Fibroblast of skin of left quadriceps (primary cell): Measurements from ENCODE around the gene C2CD3.
"Not testable (repeated sequence)": the region's sequence is repeated elsewhere in the genome, so short reads cannot be mapped to it uniquely, and the experiment has no call there.

Experiments
- DNase-seq, 2 experiments: peaks; one replicate each; pipeline ENCODE4 v3.0.0-alpha.2; 2013; ENCODE audit warnings: low read depth in 2 of 2

The C2CD3 gene

GRCh38 chr11:74004759-74005615, 165.8 kb downstream of the C2CD3 start:
- DNase-seq, result no peak

GRCh38 chr11:74004046-74004695, 166.6 kb downstream of the C2CD3 start:
- no peak for DNase-seq

DNA sequence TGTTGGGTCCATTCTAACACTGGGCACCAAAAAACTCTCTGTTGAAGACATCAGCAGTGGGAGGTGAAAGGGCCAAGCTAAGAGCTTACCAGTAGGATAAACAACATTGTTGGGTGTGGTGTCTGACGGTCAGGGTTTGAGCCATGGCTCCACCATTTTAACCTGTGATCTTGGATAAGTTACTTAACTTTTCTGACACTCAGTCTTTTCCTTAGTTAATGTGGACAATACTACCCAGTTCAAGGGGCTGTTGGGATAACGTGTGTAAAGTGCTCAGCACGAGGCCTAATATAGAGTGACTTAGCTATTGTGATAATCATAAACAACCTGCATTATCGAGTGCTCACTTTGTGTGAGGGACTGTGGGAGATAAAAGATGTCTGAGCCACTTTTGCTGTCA, 168.0 kb downstream of the C2CD3 start:
- DNase-seq, result no peak

DNA sequence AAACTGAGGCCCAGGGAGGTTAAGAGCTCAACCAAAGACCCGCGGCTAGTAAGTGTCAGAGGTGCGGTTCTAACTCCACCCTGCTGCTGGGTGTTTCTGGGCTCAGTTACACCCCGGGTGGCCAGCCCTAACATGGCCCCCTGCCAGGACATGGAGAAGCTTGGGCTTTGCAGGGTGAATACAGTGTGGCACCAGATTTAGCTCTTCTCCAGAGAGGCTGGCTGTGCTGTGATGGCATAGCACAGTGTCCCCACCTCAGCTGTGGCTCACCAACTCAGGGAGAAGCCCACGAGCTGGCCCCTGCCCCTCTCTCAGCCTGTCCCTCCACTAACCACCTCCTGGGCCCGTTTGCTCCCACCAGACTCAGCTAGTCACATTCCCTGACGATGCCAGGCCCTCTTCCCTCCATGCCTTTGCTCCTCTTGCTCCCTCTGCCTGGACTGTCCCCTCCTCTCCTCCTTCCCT, 168.9 kb downstream of the C2CD3 start:
- DNase-seq, result no peak

DNA sequence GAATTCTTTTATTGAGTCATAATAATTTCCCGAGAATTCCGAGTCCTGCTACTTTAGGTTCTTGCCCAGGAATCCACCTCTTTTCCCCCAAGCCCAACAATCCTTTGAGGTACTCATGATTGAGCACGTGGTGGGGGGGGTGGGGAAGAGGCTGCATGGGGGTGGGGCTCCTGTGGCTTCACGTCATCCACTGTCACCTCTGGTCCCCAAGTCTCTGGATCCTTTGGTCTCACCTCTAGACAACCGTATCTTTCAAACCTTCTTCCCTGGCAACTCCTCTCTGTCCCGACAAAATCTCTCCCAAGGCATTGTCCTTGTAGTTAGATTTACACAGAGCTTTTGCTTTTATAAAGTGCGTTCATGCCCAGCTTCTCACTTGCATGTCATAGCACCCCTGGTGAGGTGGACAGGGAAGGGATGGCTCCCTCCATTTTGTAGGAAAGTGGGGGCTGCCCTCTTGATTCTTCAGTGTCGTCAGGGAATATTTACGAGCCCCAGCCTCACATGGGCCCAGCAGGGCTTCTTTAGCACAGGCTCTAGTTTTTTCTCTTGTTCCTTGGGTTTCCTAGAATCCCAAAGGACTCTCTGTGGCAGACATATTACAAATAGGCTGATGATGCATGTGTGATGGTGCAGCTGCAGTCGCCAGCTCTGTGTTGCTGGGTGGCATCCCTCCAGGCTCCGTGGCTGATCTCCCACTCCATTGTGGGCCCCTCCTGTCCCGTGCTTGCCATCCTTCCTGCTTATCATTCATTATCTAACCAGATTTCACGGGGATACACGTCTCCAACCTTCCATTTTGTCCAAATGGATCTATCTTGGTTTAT, 170.3 kb downstream of the C2CD3 start:
- DNase-seq, result no peak

DNA sequence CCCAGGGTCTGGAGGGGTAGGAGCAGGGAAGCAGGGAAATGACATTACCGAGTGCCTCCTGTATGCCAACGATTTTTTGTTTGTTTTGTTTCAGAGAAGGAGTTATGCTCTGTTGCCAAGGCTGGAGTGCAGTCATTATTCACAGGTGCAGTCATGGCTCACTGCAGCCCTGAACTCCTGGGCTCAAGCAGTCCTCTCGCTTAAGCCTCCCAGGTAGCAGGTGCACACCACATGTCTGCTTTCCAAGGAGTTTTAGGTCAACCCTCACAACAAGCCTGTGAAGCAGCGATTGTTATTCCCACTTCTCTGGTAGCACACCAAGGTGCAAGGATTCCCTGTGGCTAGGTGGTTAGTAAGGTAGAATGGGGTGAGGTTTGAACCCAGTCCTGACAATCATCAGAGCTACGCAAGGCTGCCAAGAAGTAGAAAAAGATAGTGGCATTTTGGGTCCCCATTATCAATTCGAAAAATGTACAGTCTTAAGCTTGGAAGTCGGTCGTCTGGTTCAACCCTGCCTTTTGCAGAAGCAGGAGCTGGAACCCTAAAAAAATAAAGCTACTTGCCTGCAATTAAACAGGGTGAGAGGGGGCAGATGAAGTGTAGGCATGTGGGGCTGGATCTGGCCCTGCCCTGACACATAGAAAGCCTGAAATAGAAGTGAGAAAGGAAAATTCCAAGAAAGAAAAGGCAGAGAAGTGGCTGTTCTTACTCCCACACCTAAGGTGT, 171.1 kb downstream of the C2CD3 start:
- no peak for DNase-seq

DNA sequence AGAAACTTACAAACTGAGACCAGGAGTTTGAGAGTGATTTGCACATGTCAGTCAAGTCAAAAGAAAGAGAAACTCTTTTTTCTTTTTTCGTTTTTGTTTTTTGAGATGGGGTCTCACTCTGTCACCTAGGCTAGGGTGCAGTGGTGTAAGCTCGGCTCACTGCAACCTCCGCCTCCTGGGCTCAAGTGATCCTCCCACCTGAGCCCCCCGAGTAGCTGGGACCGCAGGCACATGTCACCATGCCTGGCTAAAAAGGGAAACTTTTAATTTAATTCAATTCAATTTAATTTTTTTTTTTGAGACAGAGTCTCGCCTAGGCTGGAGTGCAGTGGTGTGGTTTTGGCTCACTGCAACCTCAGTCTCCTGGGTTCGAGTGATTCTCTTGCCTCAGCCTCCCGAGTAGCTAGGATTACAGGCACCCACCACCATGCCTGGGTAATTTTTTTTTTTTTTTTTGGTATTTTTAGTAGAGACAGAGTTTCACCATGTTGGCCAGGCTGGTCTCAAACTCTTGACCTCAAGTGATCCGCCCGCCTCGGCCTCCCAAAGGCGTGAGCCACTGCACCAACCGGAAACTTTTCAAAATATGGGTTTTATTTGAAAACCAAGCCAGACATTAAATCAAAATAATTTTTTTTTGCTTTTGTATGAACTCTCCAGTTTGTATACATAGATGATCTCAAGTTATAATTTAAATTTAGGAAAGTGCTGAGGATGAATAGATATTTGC, 171.8 kb downstream of the C2CD3 start:
- no peak for DNase-seq

- no peak for DNase-seq
These were observed 173.6 kb downstream of the C2CD3 start for GRCh38 chr11:73997120-73997770.

DNA sequence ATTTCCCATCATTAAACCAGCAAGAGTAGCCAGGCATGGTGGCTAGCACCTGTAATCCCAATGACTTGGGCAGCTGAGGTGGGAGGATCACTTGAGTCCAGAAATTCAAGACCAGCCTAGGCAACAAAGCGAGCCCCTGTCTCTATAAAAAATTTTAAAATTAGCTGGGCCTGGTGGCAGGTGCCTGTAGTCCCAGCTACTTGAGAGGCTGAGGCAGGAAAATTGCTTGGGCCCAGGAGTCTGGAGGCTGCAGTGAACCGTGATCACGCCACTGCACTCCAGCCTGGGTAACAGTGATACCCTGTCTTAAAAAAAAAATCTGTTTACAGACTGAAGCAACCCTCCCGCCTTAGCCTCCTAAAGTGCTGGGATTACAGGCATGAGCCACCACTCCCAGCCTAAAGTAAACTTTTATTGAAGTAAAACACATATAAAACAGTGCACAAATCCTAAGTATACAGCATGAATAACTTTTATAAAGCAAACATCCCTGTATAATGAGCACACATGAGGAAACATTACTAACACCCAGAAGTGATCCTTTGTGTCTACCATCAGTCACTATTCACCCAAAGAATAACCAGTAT, 174.5 kb downstream of the C2CD3 start:
- no peak for DNase-seq

- DNase-seq, result no peak
These were observed 175.1 kb downstream of the C2CD3 start for GRCh38 chr11:73995731-73996130.

- DNase-seq, result no peak
These were observed 175.6 kb downstream of the C2CD3 start for GRCh38 chr11:73995247-73995646.

- DNase-seq, result no peak
These were observed 179.3 kb downstream of the C2CD3 start for GRCh38 chr11:73991471-73992006.

- no peak for DNase-seq
These were observed 180.1 kb downstream of the C2CD3 start for GRCh38 chr11:73990730-73991129.

- no peak for DNase-seq
These were observed 181.6 kb downstream of the C2CD3 start for GRCh38 chr11:73989156-73989555.

GRCh38 chr11:73988227-73988626, 182.6 kb downstream of the C2CD3 start:
- no peak for DNase-seq

GRCh38 chr11:73985661-73986060, 185.1 kb downstream of the C2CD3 start:
- not testable (repeated sequence) for DNase-seq

DNA sequence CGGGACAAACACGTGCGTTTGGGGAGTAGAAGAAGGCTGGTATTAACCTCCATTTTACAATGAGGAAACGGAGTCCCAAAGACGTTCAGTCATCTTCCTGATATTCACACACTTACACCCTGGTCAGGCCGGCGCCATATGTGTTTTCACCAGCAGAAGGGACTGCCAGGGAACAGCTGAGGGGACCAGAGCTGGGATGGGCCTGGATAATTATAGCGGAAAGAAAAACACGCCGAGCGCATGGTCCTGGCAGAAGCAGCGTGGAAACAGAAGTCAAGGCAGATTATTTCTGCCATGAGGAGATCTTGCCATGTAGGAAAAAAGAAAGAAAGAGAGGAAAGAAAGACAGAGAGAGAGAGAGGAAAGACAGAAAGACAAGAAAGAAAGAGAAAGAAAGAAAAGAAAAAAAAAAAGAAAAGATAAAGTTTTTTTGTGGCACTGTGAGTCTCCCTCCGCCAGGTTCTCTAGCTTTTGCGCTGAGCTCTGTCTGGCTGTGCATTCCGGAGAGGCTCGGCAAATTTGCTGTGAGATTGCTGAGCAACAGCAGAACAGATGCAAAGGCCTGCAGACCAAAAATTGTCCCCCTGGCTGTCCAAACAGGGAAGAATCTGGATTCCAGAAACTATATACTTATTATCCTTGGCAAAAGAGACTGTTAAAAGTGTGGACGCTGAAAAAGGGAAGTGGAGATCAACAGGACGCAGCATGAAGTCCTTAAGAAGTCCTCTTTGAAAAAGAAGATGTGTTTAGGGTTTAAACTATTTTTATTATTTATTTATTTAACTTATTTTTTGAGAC, 186.9 kb downstream of the C2CD3 start:
- no peak for DNase-seq

DNA sequence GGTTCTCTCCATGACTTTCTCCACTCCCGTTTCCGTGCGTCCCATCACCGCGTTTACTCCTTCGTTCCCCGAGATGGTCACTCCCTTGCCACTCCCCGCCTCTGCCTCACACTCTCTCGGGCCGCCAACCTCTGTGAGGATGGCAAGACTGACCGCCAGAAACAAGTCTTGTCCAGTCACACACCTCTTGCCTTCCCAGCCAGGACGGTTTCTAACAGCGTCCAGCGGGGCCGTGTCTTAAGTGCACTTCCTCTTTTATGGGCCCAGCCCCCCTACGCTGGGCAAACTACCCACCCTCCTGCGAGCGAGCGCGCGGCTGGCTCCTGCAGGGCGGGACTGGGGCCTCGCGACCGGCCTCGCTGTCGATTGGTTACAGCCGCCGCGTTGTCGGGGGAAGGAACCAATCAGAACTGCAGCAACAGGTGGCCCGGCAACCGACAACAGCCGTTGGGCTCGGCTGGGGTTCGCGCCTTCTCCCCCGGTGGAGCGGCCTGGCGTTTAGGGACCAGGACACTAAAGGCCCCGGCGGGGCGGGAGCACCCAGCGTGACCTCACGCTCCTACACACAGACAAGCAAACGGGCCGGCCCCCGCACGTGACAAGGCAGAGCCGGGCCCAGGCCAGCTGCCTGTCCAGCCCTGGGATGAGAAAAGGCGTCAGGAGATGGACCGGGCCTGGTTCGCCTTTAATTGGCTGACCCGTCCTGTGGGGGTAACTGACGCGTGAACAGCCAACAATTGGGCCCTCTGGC, 187.6 kb downstream of the C2CD3 start:
- peak; percentile 39 to 51 for DNase-seq
